Aorta (tissue), 5 donors: ENCODE measurements around the gene HSP90AB1. TPM values are rescaled to one million over a fixed set of nuclear protein-coding genes. Genes with fewer than 3 reads are reported as not detected.
A peak's percentile ranks its signal among the peaks of the same experiment; 100 is the strongest.

Experiments used
- ATAC-seq: fragments of 200-7000 bp; cut with Tn5 transposase; one replicate; pipeline ENCODE4 v1.9.1; 2022; ENCODE audit warnings: moderate library complexity; ENCODE audit not compliant: low FRiP score
- DNase-seq, 2 donors: peaks; one replicate each; pipeline ENCODE4 v3.0.0-alpha.2; 2020
- H3K27ac ChIP-seq, 2 donors: one replicate each; pipeline ENCODE4 v1.5.1; 2013; ENCODE audit warnings: low read length in 2 of 2, mild to moderate bottlenecking in 2 of 2, moderate library complexity in 2 of 2, control low read depth in 1 of 2, inconsistent platforms in 1 of 2, low read depth in 1 of 2
- H3K27me3 ChIP-seq, 2 donors: one replicate each; pipeline ENCODE4 v1.6.1; 2013; ENCODE audit warnings: control low read depth in 1 of 2, low read length in 1 of 2, mild to moderate bottlenecking in 1 of 2, moderate library complexity in 1 of 2; ENCODE audit not compliant: insufficient read depth in 2 of 2, control insufficient read depth in 1 of 2
- H3K36me3 ChIP-seq, 2 donors: one replicate each; pipeline ENCODE4 v1.6.1; 2013; ENCODE audit warnings: control low read depth in 1 of 2, low read length in 1 of 2, mild to moderate bottlenecking in 1 of 2; ENCODE audit not compliant: insufficient read depth in 2 of 2, control insufficient read depth in 1 of 2
- H3K4me1 ChIP-seq, 2 donors: one replicate each; pipeline ENCODE4 v1.6.1; 2013; ENCODE audit warnings: low read length in 2 of 2, control low read depth in 1 of 2, mild to moderate bottlenecking in 1 of 2, moderate library complexity in 1 of 2; ENCODE audit not compliant: insufficient read depth in 2 of 2, control insufficient read depth in 1 of 2
- H3K4me3 ChIP-seq, 2 donors: one replicate each; pipeline ENCODE4 v1.5.1; 2013; ENCODE audit warnings: low read length in 2 of 2, control low read depth in 1 of 2, mild to moderate bottlenecking in 1 of 2
- H3K9me3 ChIP-seq: one replicate; pipeline ENCODE4 v1.6.1; 2013; ENCODE audit warnings: mild to moderate bottlenecking, low read length; ENCODE audit not compliant: control insufficient read depth
- WGBS, 2 donors: extraction: QIAGEN DNeasy Blood & Tissue Kit; methylation state at CpG; one replicate each; pipeline ENCODE4 v1.1.7; 2013; 5-methylcytosine and 5-hydroxymethylcytosine counted together
- intact Hi-C, 2 donors: fragments of 100-400 bp; cut with DNase I; formaldehyde crosslinking; loops; one replicate each; pipeline versions ENCODE4 v1.14.2 to v1.15.0; 2022
- polyA plus RNA-seq, 2 donors: library from polyadenylated mRNA; stranded (reverse); fragments of 200-250 nt; gene quantifications; one replicate each; pipeline ENCODE4 v1.2.3, GENCODE V29; 2013
- total RNA-seq, 2 donors: library from RNA; stranded (reverse); fragmentation: NEBNext Ultra II Directional; extraction: Animal tissue kit (Norgen Biotek cat#: 25700); gene quantifications; one replicate each; pipeline ENCODE4 v1.2.1, GENCODE V29; 2021
- donor health status: healthy with polysubstance abuse.
- donor health status: Bipolar disorder and iron deficiency.
- donor health status: DM: no; HTN: no; CAD: no.
- donor health status: DM: no; HTN: no; CAD: no.
- donor health status: DM: yes; HTN: yes; CAD: no.

Gene HSP90AB1
- total and polyA plus RNA-seq, 4 donors: 385 to 636 (median 440) TPM

DNA sequence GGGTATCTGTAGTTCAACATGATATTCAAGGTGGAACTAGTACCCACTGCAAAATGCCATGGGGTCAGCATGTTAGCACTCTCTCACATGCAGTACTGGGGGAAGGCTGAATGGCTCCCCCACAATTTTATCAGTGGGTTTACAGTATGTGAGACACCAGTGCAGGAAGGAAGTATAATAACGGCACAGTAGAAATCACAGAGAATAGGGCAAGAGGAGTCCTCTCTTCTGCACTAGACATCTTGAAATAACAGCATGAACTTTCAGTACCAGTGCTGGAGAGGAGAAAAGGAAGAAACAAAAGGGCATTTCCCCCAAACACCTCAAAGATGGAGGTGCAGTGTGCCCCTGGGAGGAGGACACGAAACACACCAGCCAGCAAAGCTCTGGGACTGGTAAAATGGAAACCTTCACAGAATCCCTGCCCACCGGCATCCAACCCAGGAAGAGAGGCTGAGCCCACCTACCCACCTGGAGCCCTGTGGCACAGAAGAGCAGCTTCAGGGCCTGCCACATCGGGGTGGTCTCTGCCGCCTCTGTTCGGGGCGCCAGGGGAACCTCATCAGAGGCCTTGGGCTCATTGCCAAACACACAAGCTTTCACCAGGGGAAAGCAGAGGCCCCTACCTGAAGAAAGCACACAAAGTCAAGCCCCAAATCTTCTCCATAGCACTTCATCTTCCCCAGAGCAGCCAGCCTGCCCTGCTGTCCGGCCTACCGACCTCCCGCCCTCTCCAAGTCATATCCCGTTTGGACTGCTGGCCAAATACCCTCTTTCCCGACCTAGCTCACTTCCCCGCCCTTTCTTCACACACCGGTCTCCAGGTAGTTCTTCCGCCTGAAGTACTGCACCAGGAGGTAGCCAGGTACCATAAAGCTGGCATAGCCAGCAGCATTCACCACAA is 9.2 kb downstream of the HSP90AB1 start:
- ATAC-seq: no peak
- H3K4me3 ChIP-seq: peak overlapping the region in 1 of 2 donors; percentile 87
- peak in 1 of 2 donors; percentile 66 for DNase-seq
- H3K27me3 ChIP-seq: no peaks in the 10 kb centered on the region
- no peak overlapping the region for H3K27ac ChIP-seq
- H3K36me3 ChIP-seq: peaks cover 3 to 7% of the 10 kb centered on the region in 2 donors
- WGBS, 2 donors: 28 to 29% methylated on average over 15 of the region's 15 CpGs
- intact Hi-C loops: loop anchor here in 1 of 2 donors (5.0 kb wide), 2 partner anchors 84 to 159 kb away; no protein-coding TSS in a partner anchor
- H3K4me1 ChIP-seq: peaks cover 0 to 2% of the 10 kb centered on the region in 2 donors
- H3K9me3 ChIP-seq: no peaks in the 10 kb centered on the region

DNA sequence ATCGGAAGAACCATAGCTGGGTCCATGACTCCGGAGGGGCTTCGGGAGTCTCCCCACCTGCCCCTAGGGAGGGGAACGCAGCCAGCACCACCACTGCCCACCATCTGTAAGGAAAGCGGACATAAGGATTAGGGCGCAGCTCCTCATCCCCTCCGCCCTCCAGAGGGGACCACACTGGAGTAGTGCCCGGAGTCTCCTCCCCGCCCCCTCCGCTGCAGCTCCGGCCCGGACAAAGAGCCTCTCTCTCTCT is 9.8 kb downstream of the HSP90AB1 start:
- intact Hi-C loops: loop anchor here in 1 of 2 donors (5.0 kb wide), 2 partner anchors 84 to 159 kb away; no protein-coding TSS in a partner anchor
- Histone ChIP-seq H3K9me3 (no peaks in the 10 kb centered on the region), H3K4me1 (peaks cover 0 to 2% of the 10 kb centered on the region in 2 donors), H3K27me3 (no peaks in the 10 kb centered on the region), H3K27ac (no peak overlapping the region), H3K36me3 (peaks cover 3 to 5% of the 10 kb centered on the region in 2 donors), H3K4me3 (peak overlapping the region; percentile 81 to 87)
- ATAC-seq: peak; percentile 63
- WGBS, 2 donors: 1 to 4% methylated on average over 11 to 12 of the region's 12 CpGs
- DNase-seq: no peak

DNA sequence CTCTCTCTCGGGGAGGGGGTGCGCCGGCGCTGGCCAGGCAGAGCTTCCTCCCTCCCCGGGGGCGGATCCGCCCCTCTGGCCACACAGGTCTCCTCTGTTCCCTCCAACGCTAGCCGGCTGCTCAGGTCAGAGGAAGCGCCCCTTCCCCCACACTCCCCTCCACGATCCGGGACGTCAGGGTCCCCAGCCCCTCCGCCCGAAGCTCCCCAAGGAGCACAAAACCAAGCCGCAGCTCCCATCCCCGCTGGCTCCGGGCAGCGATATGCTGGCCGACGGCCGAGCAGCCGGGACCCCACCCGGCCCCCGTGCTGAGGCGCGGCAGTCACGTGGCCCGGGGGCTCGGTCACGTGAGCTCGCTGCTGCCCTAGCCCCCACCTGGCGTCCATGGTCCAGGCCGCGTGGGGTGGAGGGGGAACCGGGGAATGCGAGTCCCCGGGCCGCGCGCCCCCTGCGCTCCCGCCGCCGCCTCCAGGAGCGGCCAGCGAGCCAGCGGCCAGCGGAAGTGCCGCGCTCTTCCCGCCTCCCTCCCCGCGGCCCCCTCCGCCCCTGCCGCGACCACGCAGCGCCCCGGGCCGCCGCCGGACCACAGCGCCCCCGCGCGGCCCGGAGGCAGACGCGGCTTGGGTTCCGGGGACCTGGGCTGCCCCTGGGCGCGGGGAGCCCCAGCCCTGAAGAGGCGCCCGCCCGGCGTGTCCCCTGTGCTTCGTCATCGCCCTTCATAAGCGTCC is 10.3 kb downstream of the HSP90AB1 start, which contains the start of gene SLC35B2:
TSS of gene SLC35B2 (minus strand) at position 504 of the 728 bp plus-strand sequence. CDS start at position 386, 118 bp downstream.
- ATAC-seq: peak; percentile 89

DNA sequence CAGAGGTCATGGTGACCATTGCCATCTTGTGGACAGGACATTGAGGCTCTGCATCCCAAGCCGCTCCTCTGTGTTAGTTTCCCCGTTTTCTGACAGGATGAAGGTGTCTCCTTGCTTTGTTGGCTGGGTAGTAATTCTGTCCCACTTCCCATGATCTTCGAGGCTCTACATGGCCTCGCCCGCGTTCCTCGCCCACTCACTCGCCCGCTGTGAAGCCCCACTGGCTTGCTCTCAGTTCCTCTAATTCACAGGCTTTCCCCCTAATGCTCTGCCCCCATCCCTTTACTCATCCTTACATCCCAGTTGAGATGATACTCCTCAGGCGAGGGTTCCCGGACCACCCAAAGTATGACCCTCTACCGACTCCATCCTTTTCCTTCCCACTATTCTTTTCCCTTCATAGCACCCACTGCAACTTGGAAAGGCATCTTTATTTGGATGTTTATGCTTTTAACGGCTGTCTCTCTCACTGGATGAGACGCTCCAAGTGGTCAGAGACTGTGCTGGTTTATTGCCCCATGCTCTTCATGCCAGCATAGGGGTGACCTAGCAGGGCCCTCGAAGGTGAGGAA is 10.9 kb downstream of the HSP90AB1 start:
- no peaks in the 10 kb centered on the region for H3K9me3 ChIP-seq
- DNase-seq (no peak), ATAC-seq (no peak)
- peak overlapping the region in 1 of 2 donors; percentile 87 for H3K4me3 ChIP-seq
- H3K36me3 ChIP-seq: peaks cover 1 to 5% of the 10 kb centered on the region in 2 donors
- peaks cover 0 to 2% of the 10 kb centered on the region in 2 donors for H3K4me1 ChIP-seq
- WGBS, 2 donors: 24 to 25% methylated on average over 15 of the region's 15 CpGs
- intact Hi-C loops: loop anchor here in 1 of 2 donors (5.0 kb wide), 2 partner anchors 86 to 161 kb away; no protein-coding TSS in a partner anchor
- H3K27ac ChIP-seq: peak overlapping the region in 1 of 2 donors; percentile 19
- no peaks in the 10 kb centered on the region for H3K27me3 ChIP-seq

More for the DNA sequence above, 10.3 kb downstream of the HSP90AB1 start, which contains the start of gene SLC35B2:
- Histone ChIP-seq H3K27ac (peak within 1 kb of the TSS in 1 of 2 donors; percentile 48), H3K4me1 (peaks cover 0 to 2% of the 10 kb centered on the region in 2 donors), H3K27me3 (no peaks in the 10 kb centered on the region), H3K9me3 (no peaks in the 10 kb centered on the region), H3K36me3 (peaks cover 1 to 5% of the 10 kb centered on the region in 2 donors), H3K4me3 (peak within 1 kb of the TSS; percentile 81 to 87)
- DNase-seq: peak; percentile 76 to 88
- intact Hi-C loops: loop anchor here in 1 of 2 donors (5.0 kb wide), 2 partner anchors 85 to 160 kb away; no protein-coding TSS in a partner anchor
- WGBS, 2 donors: 1% methylated on average over 50 to 80 of the region's 80 CpGs

DNA sequence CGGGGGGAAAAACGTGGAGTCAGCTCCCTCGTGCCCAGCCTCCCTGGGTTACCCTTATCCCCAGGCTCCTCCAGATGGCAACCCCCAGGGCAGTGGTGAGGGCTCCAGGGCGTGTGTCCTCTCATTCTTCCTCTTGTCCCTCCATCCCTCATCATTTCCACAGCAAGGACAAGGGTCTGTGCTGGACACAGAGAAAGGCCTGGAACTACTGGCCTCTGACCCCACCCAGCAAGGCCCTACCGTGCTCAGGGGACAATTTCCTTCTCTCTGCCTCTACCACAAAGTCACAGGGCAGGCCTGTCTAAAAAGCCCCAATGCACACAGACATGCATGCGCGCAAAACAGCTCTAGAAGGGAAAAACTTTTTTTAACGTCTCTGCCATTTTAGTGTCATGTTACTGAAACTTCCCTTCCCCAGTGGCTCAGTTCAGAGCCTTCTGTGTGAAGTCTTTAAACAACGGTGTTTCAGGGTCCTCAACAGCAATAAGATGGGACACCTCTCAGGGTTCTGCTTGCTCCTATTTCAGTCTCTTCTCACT is 11.5 kb downstream of the HSP90AB1 start:
- DNase-seq (peak in 1 of 2 donors; percentile 68), ATAC-seq (no peak)
- Histone ChIP-seq H3K27ac (no peak overlapping the region), H3K4me3 (no peak overlapping the region), H3K27me3 (no peaks in the 10 kb centered on the region), H3K36me3 (peaks cover 1 to 2% of the 10 kb centered on the region in 2 donors), H3K4me1 (peaks cover 0 to 2% of the 10 kb centered on the region in 2 donors), H3K9me3 (no peaks in the 10 kb centered on the region)
- 85 to 89% methylated on average over 9 of the region's 9 CpGs for WGBS, 2 donors
- intact Hi-C loops: loop anchor here in 1 of 2 donors (5.0 kb wide), 2 partner anchors 86 to 161 kb away; no protein-coding TSS in a partner anchor

DNA sequence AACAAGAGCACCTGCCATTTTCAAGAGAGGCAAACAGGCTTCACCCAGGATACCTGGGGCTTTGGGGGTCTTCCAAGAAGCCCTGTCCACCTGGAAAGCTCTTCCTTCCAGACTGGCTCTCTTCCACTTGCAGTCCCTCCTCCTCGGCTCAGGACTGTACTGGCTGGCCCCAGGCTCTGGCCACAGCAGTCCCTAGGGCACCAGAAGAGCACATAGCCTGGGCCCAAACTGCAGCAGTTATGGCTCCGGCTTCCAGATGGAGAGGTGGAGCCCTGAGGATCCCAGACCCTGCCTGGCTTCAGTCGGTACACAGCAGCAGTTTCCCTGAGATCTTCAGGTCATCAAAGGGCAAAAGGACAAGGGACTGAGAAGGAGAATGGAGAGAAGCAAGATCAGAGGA is 12.0 kb downstream of the HSP90AB1 start:
- Histone ChIP-seq H3K9me3 (no peaks in the 10 kb centered on the region), H3K4me1 (peaks cover 0 to 2% of the 10 kb centered on the region in 2 donors), H3K36me3 (peaks cover 0 to 1% of the 10 kb centered on the region in 2 donors), H3K4me3 (no peak overlapping the region), H3K27me3 (no peaks in the 10 kb centered on the region), H3K27ac (no peak overlapping the region)
- ATAC-seq: no peak
- WGBS, 2 donors: 93 to 94% methylated on average over 3 of the region's 3 CpGs
- intact Hi-C loops: loop anchor here in 1 of 2 donors (5.0 kb wide), 2 partner anchors 87 to 162 kb away; no protein-coding TSS in a partner anchor
- peak in 1 of 2 donors; percentile 59 for DNase-seq

DNA sequence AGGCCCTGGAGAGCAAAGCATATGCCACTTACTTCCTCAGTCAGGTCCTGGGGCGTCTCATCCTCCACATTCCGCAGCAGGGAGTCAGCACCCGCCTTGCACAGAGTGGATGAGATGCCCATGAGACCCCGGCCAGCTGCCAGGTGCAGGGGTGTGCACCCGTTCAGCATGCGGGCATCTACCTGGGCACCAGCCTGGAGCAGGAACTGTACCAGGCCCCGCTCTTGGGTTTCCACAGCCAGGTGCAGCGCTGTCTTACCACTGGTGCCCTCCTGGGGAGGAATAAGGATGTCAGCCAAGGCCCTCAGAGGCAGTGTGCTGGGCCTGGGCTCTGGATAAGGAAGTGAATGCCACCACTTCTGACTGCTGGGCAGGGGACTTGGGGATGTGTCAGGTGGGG is 13.1 kb downstream of the HSP90AB1 start:
- no peak overlapping the region for H3K27ac ChIP-seq
- DNase-seq (peak in 1 of 2 donors; percentile 69), ATAC-seq (no peak)
- intact Hi-C loops: no loop called here
- 96 to 97% methylated on average over 8 of the region's 8 CpGs for WGBS, 2 donors
- H3K36me3 ChIP-seq: no peaks in the 10 kb centered on the region
- no peaks in the 10 kb centered on the region for H3K9me3 ChIP-seq
- no peaks in the 10 kb centered on the region for H3K27me3 ChIP-seq
- peaks cover 0 to 6% of the 10 kb centered on the region in 2 donors for H3K4me1 ChIP-seq
- no peak overlapping the region for H3K4me3 ChIP-seq
